ENCODE measurements around the gene SPNS2. TPM values are rescaled to one million over a fixed set of nuclear protein-coding genes. Genes with fewer than 3 reads are reported as not detected.

SPNS2 gene
- total RNA-seq, 4 donors from 2014 or later = 5.4 to 49.8 (median 23.4) TPM

DNA sequence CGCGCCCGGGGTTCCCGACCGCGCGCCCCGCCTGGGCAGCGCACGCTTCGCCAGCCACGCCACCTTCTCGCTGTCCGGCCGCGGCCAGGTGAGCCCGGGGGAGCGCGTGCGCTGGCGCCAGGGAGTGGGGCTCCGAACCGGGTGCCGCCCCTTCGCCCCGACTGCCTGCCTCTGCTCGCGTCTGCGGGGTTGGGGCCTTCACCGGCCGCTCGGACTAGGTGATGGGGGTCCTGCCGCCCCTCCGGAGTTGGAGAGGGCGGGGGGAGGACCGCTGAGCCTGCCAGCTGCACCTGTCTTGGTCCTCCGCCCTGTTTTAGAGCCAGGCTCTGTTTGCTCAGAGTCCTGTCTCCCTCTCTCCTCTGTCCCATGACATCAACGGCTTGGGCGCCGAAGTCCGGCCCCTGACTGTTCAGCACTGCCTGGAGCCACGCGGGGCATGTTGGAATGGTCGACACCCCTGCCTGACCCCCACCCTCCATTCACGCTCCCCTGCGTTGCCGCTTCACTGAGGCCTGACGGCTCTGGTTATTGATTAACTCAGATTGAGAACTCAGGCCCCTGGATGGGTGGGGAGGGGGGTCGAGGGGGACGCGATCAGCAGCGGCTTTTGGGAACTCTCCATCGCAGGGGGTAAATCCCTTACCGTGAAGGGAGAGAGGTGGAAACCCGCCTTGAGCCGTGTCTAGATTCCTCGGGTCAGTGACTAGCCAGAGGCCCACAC is 86.4 kb downstream of the SPNS2 start:
- H3K4me1 ChIP-seq = peaks cover 0 to 15% (median 6%) of the 10 kb centered on the region in 4 donors
- no peak overlapping the region for H3K27ac ChIP-seq
- TF ChIP-seq POLR2A (IDR thresholded peaks at IDR 0.05) (no peak), EP300 (IDR thresholded peaks at IDR 0.05) (no peak)
- TF ChIP-seq, protein P1, sequence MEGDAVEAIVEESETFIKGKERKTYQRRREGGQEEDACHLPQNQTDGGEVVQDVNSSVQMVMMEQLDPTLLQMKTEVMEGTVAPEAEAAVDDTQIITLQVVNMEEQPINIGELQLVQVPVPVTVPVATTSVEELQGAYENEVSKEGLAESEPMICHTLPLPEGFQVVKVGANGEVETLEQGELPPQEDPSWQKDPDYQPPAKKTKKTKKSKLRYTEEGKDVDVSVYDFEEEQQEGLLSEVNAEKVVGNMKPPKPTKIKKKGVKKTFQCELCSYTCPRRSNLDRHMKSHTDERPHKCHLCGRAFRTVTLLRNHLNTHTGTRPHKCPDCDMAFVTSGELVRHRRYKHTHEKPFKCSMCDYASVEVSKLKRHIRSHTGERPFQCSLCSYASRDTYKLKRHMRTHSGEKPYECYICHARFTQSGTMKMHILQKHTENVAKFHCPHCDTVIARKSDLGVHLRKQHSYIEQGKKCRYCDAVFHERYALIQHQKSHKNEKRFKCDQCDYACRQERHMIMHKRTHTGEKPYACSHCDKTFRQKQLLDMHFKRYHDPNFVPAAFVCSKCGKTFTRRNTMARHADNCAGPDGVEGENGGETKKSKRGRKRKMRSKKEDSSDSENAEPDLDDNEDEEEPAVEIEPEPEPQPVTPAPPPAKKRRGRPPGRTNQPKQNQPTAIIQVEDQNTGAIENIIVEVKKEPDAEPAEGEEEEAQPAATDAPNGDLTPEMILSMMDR (IDR thresholded peaks at IDR 0.05) = no peak
- 19 to 43% methylated on average over 20 to 56 of the region's 57 CpGs for WGBS, 2 donors
- peak overlapping the region in 2 of 4 donors; percentile 0 to 51 for H3K4me3 ChIP-seq
- DNase-seq (ENCODE audit: low spot score in 2 of 2) = no peak
- no peaks in the 10 kb centered on the region for H3K36me3 ChIP-seq
- no peaks in the 10 kb centered on the region for H3K9me3 ChIP-seq
- peaks cover 0 to 53% of the 10 kb centered on the region in 2 donors for H3K27me3 ChIP-seq

DNA sequence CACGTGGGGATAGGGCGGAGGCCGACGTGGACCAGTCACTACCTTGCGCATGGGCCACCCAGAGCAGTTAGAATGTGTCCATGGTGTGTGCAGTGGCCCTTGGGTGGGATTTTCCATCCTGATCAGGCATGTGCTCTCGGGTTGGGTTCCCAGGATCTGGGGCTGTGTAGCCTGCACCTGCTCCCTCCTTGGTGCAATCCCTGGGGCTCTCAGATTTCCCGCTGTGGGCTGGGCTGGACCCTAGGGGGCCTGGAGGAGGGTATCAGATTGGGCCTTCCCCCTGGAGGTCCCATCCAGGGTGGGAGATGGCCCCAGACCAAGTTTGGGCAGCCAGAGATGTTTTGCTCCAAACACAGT is 86.9 kb downstream of the SPNS2 start:
- WGBS, 2 donors = 69 to 82% methylated on average over 7 of the region's 7 CpGs
- DNase-seq (ENCODE audit: low spot score in 2 of 2) = no peak
- Histone ChIP-seq H3K27ac (no peak overlapping the region), H3K36me3 (no peaks in the 10 kb centered on the region), H3K9me3 (no peaks in the 10 kb centered on the region), H3K4me1 (peaks cover 0 to 15% (median 6%) of the 10 kb centered on the region in 4 donors), H3K4me3 (peak overlapping the region in 1 of 4 donors; percentile 51), H3K27me3 (peaks cover 0 to 50% of the 10 kb centered on the region in 2 donors)
- TF ChIP-seq, protein P1 (IDR thresholded peaks at IDR 0.05) = no peak
- TF ChIP-seq EP300 (IDR thresholded peaks at IDR 0.05) = no peak
- no peak for TF ChIP-seq POLR2A (IDR thresholded peaks at IDR 0.05)

DNA sequence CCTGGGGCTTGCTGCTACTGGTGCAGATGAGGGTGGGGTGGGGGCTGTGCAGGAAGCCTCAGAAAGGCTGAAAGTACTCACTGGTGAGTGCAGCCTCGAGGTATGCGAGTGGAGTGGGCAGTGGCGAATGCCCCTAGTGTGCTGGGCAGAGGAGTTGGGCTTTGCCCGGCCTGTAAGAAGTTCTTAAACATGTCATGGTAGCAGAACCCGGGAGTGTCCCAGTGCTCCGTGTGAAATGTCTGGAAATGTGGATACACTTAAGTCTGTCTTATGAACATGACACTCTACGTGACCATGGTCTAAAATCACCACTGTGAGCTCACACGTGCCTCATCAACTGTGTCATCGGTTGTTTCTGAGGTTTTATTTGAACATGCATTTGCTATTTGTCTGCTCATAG is 87.4 kb downstream of the SPNS2 start:
- Histone ChIP-seq H3K27ac (no peak overlapping the region), H3K27me3 (peaks cover 0 to 47% of the 10 kb centered on the region in 2 donors), H3K4me1 (peaks cover 0 to 15% (median 6%) of the 10 kb centered on the region in 4 donors), H3K9me3 (no peaks in the 10 kb centered on the region), H3K4me3 (peak overlapping the region in 1 of 4 donors; percentile 51), H3K36me3 (no peaks in the 10 kb centered on the region)
- WGBS, 2 donors = 81 to 85% methylated on average over 9 of the region's 9 CpGs
- DNase-seq (ENCODE audit: low spot score in 2 of 2) = no peak
- TF ChIP-seq POLR2A (IDR thresholded peaks at IDR 0.05) (no peak), EP300 (IDR thresholded peaks at IDR 0.05) (no peak)
- TF ChIP-seq, protein P1 (IDR thresholded peaks at IDR 0.05) = no peak

DNA sequence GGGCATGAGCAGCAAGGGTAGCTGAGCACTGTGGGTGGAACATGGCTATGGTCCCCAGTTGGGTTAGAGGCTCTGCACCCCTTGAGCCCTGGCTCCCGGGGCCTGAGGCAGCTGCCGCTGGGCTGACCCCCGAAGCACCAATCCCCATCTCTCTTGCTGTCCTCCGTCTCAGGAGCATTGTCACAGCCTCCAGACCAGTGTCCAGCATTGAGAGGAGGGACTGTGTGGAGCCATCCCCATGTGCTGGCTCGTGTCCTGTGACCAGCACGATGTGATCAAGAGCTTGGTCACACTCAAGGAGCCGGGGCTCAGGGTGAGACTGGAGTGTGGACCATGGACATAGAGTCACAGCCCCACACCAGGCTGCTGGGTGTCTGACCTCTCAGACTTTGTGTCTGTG is 88.5 kb downstream of the SPNS2 start:
- H3K4me3 ChIP-seq = no peak overlapping the region
- WGBS, 2 donors = 80 to 93% methylated on average over 7 of the region's 7 CpGs
- peaks cover 0 to 36% of the 10 kb centered on the region in 2 donors for H3K27me3 ChIP-seq
- TF ChIP-seq EP300 (IDR thresholded peaks at IDR 0.05) (no peak), POLR2A (IDR thresholded peaks at IDR 0.05) (no peak)
- TF ChIP-seq, protein P1 (IDR thresholded peaks at IDR 0.05) = no peak
- H3K36me3 ChIP-seq = no peaks in the 10 kb centered on the region
- no peak for DNase-seq (ENCODE audit: low spot score in 2 of 2)
- H3K9me3 ChIP-seq = no peaks in the 10 kb centered on the region
- H3K27ac ChIP-seq = peak overlapping the region in 1 of 4 donors; percentile 66
- peaks cover 0 to 15% (median 6%) of the 10 kb centered on the region in 4 donors for H3K4me1 ChIP-seq

DNA sequence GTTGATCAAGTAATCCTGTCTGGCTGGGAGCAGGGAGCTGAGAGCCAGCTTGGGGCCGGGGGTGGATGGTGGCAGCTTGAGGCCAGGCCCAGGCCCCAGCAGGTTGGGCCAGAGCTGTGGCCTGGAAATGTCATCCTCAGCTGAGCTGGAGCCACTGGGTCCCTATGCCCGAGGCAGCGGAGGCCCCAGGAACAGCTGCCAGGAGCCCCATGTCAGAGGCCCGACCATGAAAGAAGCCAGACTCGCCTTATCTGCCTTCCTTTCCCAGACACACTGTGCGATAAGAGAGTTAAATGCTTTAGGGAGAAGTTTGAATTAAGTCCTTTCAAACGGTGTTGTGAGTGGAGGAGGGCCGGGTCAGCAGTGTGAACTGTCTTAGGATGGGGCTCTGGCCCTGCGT is 89.1 kb downstream of the SPNS2 start:
- peak overlapping the region in 2 of 4 donors; percentile 3 to 66 for H3K27ac ChIP-seq
- H3K27me3 ChIP-seq = peaks cover 0 to 30% of the 10 kb centered on the region in 2 donors
- peaks cover 0 to 15% (median 6%) of the 10 kb centered on the region in 4 donors for H3K4me1 ChIP-seq
- 65 to 70% methylated on average over 9 of the region's 9 CpGs for WGBS, 2 donors
- no peak for DNase-seq (ENCODE audit: low spot score in 2 of 2)
- TF ChIP-seq POLR2A (IDR thresholded peaks at IDR 0.05) (no peak), EP300 (IDR thresholded peaks at IDR 0.05) (no peak)
- TF ChIP-seq, protein P1 (IDR thresholded peaks at IDR 0.05) = no peak
- no peaks in the 10 kb centered on the region for H3K9me3 ChIP-seq
- no peaks in the 10 kb centered on the region for H3K36me3 ChIP-seq
- H3K4me3 ChIP-seq = no peak overlapping the region

All from tibial nerve (tissue), 4 donors.